HepG2 (cell line): Measurements from ENCODE around the gene COG1. TPM values are rescaled to one million over a fixed set of nuclear protein-coding genes. Genes with fewer than 3 reads are reported as not detected.

Source experiments
- EP300 ChIP-seq, 3 experiments: sonication (generic) in 1 of 3; formaldehyde crosslinking in 1 of 3; IDR thresholded peaks; 2 replicates each; pipeline versions ENCODE4 v1.5.1 to v1.6.1; 2011 to 2020; ENCODE audit warnings: low read depth in 2 of 3, low read length in 2 of 3, borderline replicate concordance in 1 of 3, improper control_type of control experiment in 1 of 3, mild to moderate bottlenecking in 1 of 3, missing genetic modification reagents in 1 of 3, moderate library complexity in 1 of 3
- GLMP ChIP-seq: sonication (generic); formaldehyde crosslinking; IDR thresholded peaks from 2 replicates; pipeline ENCODE4 v1.9.0; 2021; ENCODE audit warnings: missing genetic modification reagents, mild to moderate bottlenecking, borderline replicate concordance
- GMEB1 ChIP-seq: sonication (generic); formaldehyde crosslinking; IDR thresholded peaks from 2 replicates; pipeline ENCODE4 v1.5.1; 2020; ENCODE audit warnings: missing genetic modification reagents, mild to moderate bottlenecking, borderline replicate concordance
- JUN ChIP-seq: sonication (generic); formaldehyde crosslinking; IDR thresholded peaks from 2 replicates; pipeline ENCODE4 v1.4.0; 2020; ENCODE audit warnings: mild to moderate bottlenecking, missing genetic modification reagents
- KAT8 ChIP-seq: IDR thresholded peaks from 2 replicates; pipeline ENCODE4 v1.6.1; 2016; ENCODE audit warnings: missing genetic modification reagents, missing compliant biosample characterization
- MED13 ChIP-seq: sonication (generic); formaldehyde crosslinking; IDR thresholded peaks from 2 replicates; pipeline ENCODE4 v1.5.0; 2020; ENCODE audit warnings: missing genetic modification reagents
- PCBP2 ChIP-seq: fragments of 200-400 bp; formaldehyde crosslinking; optimal IDR thresholded peaks from 2 replicates; pipeline ENCODE3; 2018; ENCODE audit warnings: low read length, low read depth; ENCODE audit not compliant: poor library complexity, severe bottlenecking
- RFXANK ChIP-seq: IDR thresholded peaks from 2 replicates; pipeline ENCODE4 v1.6.1; 2016
- SALL1 ChIP-seq: sonication (generic); formaldehyde crosslinking; IDR thresholded peaks from 2 replicates; pipeline ENCODE4 v1.8.0; 2022; ENCODE audit warnings: mild to moderate bottlenecking, missing genetic modification reagents
- SETDB1 ChIP-seq: sonication (generic); formaldehyde crosslinking; IDR thresholded peaks from 2 replicates; pipeline ENCODE4 v1.5.1; 2020; ENCODE audit warnings: missing genetic modification reagents, mild to moderate bottlenecking, borderline replicate concordance
- TEF ChIP-seq: sonication (generic); formaldehyde crosslinking; IDR thresholded peaks from 2 replicates; pipeline ENCODE4 v1.5.0; 2020; ENCODE audit warnings: missing genetic modification reagents
- TOE1 ChIP-seq: sonication (generic); formaldehyde crosslinking; IDR thresholded peaks from 2 replicates; pipeline ENCODE4 v1.4.0; 2020; ENCODE audit warnings: mild to moderate bottlenecking, missing genetic modification reagents
- TSC22D2 ChIP-seq: sonication (generic); formaldehyde crosslinking; IDR thresholded peaks from 2 replicates; pipeline ENCODE4 v1.5.1; 2020; ENCODE audit warnings: missing genetic modification reagents, mild to moderate bottlenecking, borderline replicate concordance
- ZNF331 ChIP-seq: sonication (generic); formaldehyde crosslinking; IDR thresholded peaks from 2 replicates; pipeline ENCODE4 v1.4.0; 2020; ENCODE audit warnings: missing genetic modification reagents
- ZNF333 ChIP-seq: sonication (generic); formaldehyde crosslinking; IDR thresholded peaks from 2 replicates; pipeline ENCODE4 v1.4.0; 2020; ENCODE audit warnings: mild to moderate bottlenecking, missing genetic modification reagents, borderline replicate concordance
- ZNF558 ChIP-seq: sonication (generic); formaldehyde crosslinking; IDR thresholded peaks from 2 replicates; pipeline ENCODE4 v1.9.0; 2022; ENCODE audit warnings: mild to moderate bottlenecking, missing genetic modification reagents, borderline replicate concordance
- ZNF564 ChIP-seq: sonication (generic); formaldehyde crosslinking; IDR thresholded peaks from 2 replicates; pipeline ENCODE4 v1.8.1; 2023; ENCODE audit warnings: mild to moderate bottlenecking, missing genetic modification reagents
- ZNF672 ChIP-seq: sonication (generic); formaldehyde crosslinking; IDR thresholded peaks from 2 replicates; pipeline ENCODE4 v1.8.1; 2022; ENCODE audit warnings: missing genetic modification reagents
- polyA plus RNA-seq, 8 experiments: library from polyadenylated mRNA; depleted of rRNA in 3 of 8; stranded (reverse) in 7 of 8; unstranded in 1 of 8; fragments of >200 nt; fragmentation: Illumina TruSeq in 4 of 8; extraction: Trizol in 4 of 8; gene quantifications; 2 replicates each; pipeline versions ENCODE4 v1.2.1 to v1.2.3, GENCODE V29; 2011 to 2016; ENCODE audit warnings: low read depth in 4 of 8, missing spikeins in 1 of 8, mixed read lengths in 1 of 8; ENCODE audit not compliant: insufficient read depth in 1 of 8
- total RNA-seq, 5 experiments: library from RNA; depleted of rRNA; stranded (reverse); fragments of >200 nt; fragmentation: Illumina TruSeq; extraction: Trizol; gene quantifications; 2 replicates each; pipeline ENCODE4 v1.2.3, GENCODE V29; 2016; ENCODE audit warnings: low read depth in 1 of 5
- TF ChIP-seq, protein P1 (sequence below): sonication (generic); formaldehyde crosslinking; IDR thresholded peaks from 2 replicates; pipeline ENCODE4 v1.4.0; 2020; ENCODE audit warnings: mild to moderate bottlenecking, missing genetic modification reagents
- TF ChIP-seq, protein P2 (sequence below): IDR thresholded peaks from 2 replicates; pipeline ENCODE4 v1.4.0; 2020; ENCODE audit warnings: mild to moderate bottlenecking, missing genetic modification reagents

Gene COG1
- total and polyA plus RNA-seq, 2 of the 13 experiments (the other 11 are each of a cell fraction or from before 2014, with no cell fraction given) = 36.6 to 39.7 TPM

- TF ChIP-seq GMEB1 (CRISPR knock-in tag) (peak; percentile 77), EP300 (IDR thresholded peaks at IDR 0.05; ENCODE audit: low read depth in 2 of 2, low read length in 2 of 2) (peak; percentile 44 to 90; a peak in 3 of 4 replicates), EP300 (CRISPR knock-in tag; IDR thresholded peaks at IDR 0.05; ENCODE audit: borderline replicate concordance) (peak; percentile 64; the same call in 1 of the 2 replicates), PCBP2 (no peak), RFXANK (CRISPR knock-in tag) (no peak), ZNF672 (CRISPR knock-in tag) (no peak), ZNF558 (CRISPR knock-in tag) (no peak), KAT8 (CRISPR knock-in tag) (peak; percentile 91), GLMP (CRISPR knock-in tag) (no peak), SETDB1 (CRISPR knock-in tag) (no peak), ZNF331 (CRISPR knock-in tag) (peak; percentile 93), TEF (CRISPR knock-in tag) (no peak; the same call in 1 of the 2 replicates), SALL1 (CRISPR knock-in tag) (peak; percentile 99), JUN (CRISPR knock-in tag) (peak; percentile 99), ZNF333 (CRISPR knock-in tag) (peak; percentile 65; the same call in 1 of the 2 replicates), ZNF564 (peak; percentile 52; the same call in 1 of the 2 replicates), TOE1 (CRISPR knock-in tag) (no peak), MED13 (CRISPR knock-in tag) (peak; percentile 79; the same call in 1 of the 2 replicates), TSC22D2 (no peak; the same call in 1 of the 2 replicates)
- TF ChIP-seq, protein P1, sequence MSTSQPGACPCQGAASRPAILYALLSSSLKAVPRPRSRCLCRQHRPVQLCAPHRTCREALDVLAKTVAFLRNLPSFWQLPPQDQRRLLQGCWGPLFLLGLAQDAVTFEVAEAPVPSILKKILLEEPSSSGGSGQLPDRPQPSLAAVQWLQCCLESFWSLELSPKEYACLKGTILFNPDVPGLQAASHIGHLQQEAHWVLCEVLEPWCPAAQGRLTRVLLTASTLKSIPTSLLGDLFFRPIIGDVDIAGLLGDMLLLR (CRISPR knock-in tag) = no peak; the same call in 1 of the 2 replicates
- TF ChIP-seq, protein P2, sequence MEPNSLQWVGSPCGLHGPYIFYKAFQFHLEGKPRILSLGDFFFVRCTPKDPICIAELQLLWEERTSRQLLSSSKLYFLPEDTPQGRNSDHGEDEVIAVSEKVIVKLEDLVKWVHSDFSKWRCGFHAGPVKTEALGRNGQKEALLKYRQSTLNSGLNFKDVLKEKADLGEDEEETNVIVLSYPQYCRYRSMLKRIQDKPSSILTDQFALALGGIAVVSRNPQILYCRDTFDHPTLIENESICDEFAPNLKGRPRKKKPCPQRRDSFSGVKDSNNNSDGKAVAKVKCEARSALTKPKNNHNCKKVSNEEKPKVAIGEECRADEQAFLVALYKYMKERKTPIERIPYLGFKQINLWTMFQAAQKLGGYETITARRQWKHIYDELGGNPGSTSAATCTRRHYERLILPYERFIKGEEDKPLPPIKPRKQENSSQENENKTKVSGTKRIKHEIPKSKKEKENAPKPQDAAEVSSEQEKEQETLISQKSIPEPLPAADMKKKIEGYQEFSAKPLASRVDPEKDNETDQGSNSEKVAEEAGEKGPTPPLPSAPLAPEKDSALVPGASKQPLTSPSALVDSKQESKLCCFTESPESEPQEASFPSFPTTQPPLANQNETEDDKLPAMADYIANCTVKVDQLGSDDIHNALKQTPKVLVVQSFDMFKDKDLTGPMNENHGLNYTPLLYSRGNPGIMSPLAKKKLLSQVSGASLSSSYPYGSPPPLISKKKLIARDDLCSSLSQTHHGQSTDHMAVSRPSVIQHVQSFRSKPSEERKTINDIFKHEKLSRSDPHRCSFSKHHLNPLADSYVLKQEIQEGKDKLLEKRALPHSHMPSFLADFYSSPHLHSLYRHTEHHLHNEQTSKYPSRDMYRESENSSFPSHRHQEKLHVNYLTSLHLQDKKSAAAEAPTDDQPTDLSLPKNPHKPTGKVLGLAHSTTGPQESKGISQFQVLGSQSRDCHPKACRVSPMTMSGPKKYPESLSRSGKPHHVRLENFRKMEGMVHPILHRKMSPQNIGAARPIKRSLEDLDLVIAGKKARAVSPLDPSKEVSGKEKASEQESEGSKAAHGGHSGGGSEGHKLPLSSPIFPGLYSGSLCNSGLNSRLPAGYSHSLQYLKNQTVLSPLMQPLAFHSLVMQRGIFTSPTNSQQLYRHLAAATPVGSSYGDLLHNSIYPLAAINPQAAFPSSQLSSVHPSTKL = peak; percentile 97
Measured at GRCh38 chr17:73201215-73202069, 8.6 kb downstream of the COG1 start (continued).
